GM21737 (cell line): Measurements from ENCODE around the gene TCP11X1.
"Not testable (repeated sequence)": the region's sequence is repeated elsewhere in the genome, so short reads cannot be mapped to it uniquely, and the experiment has no call there.

ENCODE experiments used
- ATAC-seq: cut with Tn5 transposase; IDR thresholded peaks from one replicate; pipeline ENCODE4 v1.9.1; 2021; ENCODE audit warnings: mild to moderate bottlenecking, moderate library complexity; ENCODE audit not compliant: unreplicated experiment

TCP11X1 gene

DNA sequence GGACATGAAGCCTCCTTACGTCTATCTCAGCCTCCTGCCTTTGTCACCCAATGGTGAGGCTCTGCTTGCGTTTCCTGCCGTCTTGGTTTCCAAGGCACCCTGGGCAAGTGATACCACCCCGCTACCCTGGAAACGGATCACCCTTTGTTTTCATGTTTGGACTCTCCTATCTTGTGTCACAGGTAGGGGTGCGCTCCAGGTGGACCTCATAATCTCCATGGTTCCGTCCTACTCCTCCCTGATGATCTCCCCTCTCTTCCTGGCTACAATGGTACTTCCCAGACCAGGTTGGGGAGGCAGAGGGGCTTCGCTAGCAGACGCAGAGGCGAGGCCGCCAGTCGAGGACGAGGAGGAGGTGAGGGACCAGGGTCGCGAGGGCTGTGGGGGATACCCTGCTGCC, at the start of gene TCP11X1:
Gene TCP11X1 (plus strand): TSS at position 316 of the 400 bp plus-strand sequence.
- ATAC-seq: not testable (repeated sequence)

DNA sequence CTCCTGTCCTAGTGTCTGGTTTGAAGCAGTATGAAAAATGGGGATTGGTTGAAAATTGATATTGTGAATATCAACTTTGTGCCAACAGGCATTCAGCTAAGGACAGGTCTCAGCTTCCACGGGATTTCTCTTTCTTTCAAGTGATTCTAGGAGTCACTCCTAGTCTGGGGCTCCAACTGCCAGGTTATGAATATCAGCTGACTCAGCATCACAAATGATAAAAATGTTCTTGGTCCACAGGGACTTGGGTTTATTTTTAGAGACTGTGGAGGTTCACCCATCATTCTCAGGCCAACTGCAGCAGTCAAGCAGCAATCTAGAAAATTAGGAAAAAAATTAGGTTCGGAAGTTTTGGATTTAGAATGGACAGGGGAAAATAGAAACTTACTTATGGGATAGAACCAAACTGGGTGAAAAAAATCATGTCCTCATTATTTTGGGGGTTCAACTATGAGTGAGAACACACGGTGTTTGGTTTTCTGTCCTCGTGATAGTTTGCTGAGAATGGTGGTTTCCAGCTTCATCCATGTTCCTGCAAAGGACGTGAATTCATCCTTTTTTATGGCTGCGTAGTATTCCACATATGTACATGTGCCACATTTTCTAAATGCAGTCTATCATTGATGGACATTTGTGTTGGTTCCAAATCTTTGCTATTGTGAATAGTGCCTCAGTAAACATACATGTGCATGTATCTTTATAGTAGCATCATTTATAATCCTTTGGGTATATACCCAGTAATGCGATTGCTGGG, 29.0 kb upstream of the TCP11X1 start:
- ATAC-seq: no peak

- not testable (repeated sequence) for ATAC-seq
Observed at GRCh38 chrX:102207940-102208339, 7.2 kb upstream of the TCP11X1 start.

GRCh38 chrX:102216497-102216896, 1.4 kb downstream of the TCP11X1 start:
- not testable (repeated sequence) for ATAC-seq

GRCh38 chrX:102235678-102236077, 20.6 kb downstream of the TCP11X1 start:
- not testable (repeated sequence) for ATAC-seq

DNA sequence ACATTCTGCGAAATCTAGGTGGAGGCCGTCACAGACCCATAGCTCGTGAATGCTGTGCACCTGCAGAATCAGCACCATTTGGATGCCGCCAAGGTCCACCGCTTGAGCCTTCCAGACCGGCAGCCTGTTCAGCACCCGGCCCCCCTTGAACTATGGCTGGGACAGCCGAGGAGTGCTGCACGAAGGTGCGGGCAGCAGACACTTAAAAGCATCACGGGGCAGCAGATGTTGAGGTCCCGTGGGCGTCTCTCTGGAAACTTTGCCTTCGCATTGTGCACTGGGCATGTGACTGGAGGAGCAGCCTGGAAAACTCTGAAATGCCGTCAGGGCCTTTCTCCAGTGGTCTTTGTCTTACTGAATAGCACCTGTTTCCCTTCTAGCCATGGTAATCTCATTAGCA, 25.2 kb downstream of the TCP11X1 start:
- ATAC-seq: not testable (repeated sequence)

- ATAC-seq: not testable (repeated sequence)
Observed at GRCh38 chrX:102246893-102247292, 31.8 kb downstream of the TCP11X1 start, which contains the start of gene NXF2. Gene NXF2, plus strand, starts transcription at chrX:102247167. Its CDS starts 59,912 bp downstream, at chrX:102307079.

DNA sequence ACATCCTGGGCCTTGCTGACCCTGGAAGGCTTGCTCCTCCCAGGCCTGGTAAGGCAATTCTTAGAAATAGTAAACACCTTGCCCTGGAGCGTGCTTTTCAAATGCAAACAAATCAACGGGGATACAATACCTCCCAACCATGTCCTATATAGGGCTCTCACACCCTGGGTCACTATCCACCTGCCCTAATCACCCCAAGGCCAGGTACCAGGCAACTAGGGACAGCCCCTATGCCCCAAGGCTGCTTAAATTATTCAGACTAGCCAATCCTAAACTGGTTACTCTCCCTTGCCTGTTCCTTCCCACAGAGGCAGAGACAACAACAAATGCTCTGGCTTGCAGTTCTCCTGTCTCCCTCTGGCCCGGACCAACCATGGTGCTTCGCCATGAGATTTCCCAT, 57.1 kb downstream of the TCP11X1 start:
- ATAC-seq: not testable (repeated sequence)
